Renal cortex interstitium (tissue), 15 donors: ENCODE measurements around the gene FAM124A. TPM values are rescaled to one million over a fixed set of nuclear protein-coding genes. Genes with fewer than 3 reads are reported as not detected.
A peak's percentile ranks its signal among the peaks of the same experiment; 100 is the strongest.

ENCODE experiments used
- DNase-seq, 11 donors: peaks; one replicate each; pipeline ENCODE4 v3.0.0-alpha.2; 2013; ENCODE audit warnings: low read depth in 9 of 11, low spot score in 4 of 11; ENCODE audit errors: extremely low read depth in 1 of 11
- long read RNA-seq, 16 experiments: transcript quantifications; one replicate each; lab custom pipeline, GENCODE V29; 2026
- polyA plus RNA-seq, 3 donors: library from polyadenylated mRNA; unstranded; fragments of 120-200 nt; gene quantifications; one replicate each; pipeline ENCODE4 v1.2.1, GENCODE V29; 2013; ENCODE audit not compliant: insufficient read length in 3 of 3

Gene FAM124A
- polyA plus RNA-seq: 1 to 10 TPM; 4.5 to 5.8 (median 5.3) TPM
- long read RNA-seq, donor 1, full-length matches to known transcripts: 2 of 2 reads
- long read RNA-seq, donor 1, partial matches to known transcripts: 0 of 2 reads
- long read RNA-seq, donor 1, other reads (novel, unspliced or antisense): 0 of 2 reads
- long read RNA-seq, donor 2: 0 reads
- long read RNA-seq, donor 3, full-length matches to known transcripts: 2 of 2 reads
- long read RNA-seq, donor 3, partial matches to known transcripts: 0 of 2 reads
- long read RNA-seq, donor 3, other reads (novel, unspliced or antisense): 0 of 2 reads
- long read RNA-seq, donor 4, full-length matches to known transcripts: 2 of 2 reads
- long read RNA-seq, donor 4, partial matches to known transcripts: 0 of 2 reads
- long read RNA-seq, donor 4, other reads (novel, unspliced or antisense): 0 of 2 reads
- long read RNA-seq, donor 5: 0 reads
- long read RNA-seq, donor 6, full-length matches to known transcripts: 3 of 3 reads
- long read RNA-seq, donor 6, partial matches to known transcripts: 0 of 3 reads
- long read RNA-seq, donor 6, other reads (novel, unspliced or antisense): 0 of 3 reads
- long read RNA-seq, donor 7, full-length matches to known transcripts: 1 of 1 reads
- long read RNA-seq, donor 7, partial matches to known transcripts: 0 of 1 reads
- long read RNA-seq, donor 7, other reads (novel, unspliced or antisense): 0 of 1 reads
- long read RNA-seq, donor 8: 0 reads
- long read RNA-seq, donor 9: 0 reads
- long read RNA-seq, donor 10, full-length matches to known transcripts: 1 of 1 reads
- long read RNA-seq, donor 10, partial matches to known transcripts: 0 of 1 reads
- long read RNA-seq, donor 10, other reads (novel, unspliced or antisense): 0 of 1 reads
- long read RNA-seq, donor 11, full-length matches to known transcripts: 1 of 1 reads
- long read RNA-seq, donor 11, partial matches to known transcripts: 0 of 1 reads
- long read RNA-seq, donor 11, other reads (novel, unspliced or antisense): 0 of 1 reads
- long read RNA-seq, donor 12: 0 reads
- long read RNA-seq, donor 13: 0 reads
- long read RNA-seq, donor 14, full-length matches to known transcripts: 2 of 2 reads
- long read RNA-seq, donor 14, partial matches to known transcripts: 0 of 2 reads
- long read RNA-seq, donor 14, other reads (novel, unspliced or antisense): 0 of 2 reads
- long read RNA-seq, donor 15, full-length matches to known transcripts: 1 of 1 reads
- long read RNA-seq, donor 15, partial matches to known transcripts: 0 of 1 reads
- long read RNA-seq, donor 15, other reads (novel, unspliced or antisense): 0 of 1 reads
- long read RNA-seq, donor 16, full-length matches to known transcripts: 1 of 1 reads
- long read RNA-seq, donor 16, partial matches to known transcripts: 0 of 1 reads
- long read RNA-seq, donor 16, other reads (novel, unspliced or antisense): 0 of 1 reads

GRCh38 chr13:51222037-51222685 is at the start of gene FAM124A:
Gene FAM124A, plus strand, starts transcription at chr13:51222398. Its CDS starts 104 bp downstream, at chr13:51222502.
- peak in 2 of 11 donors; percentile 33 to 59 for DNase-seq

GRCh38 chr13:51175021-51175420 is 47.2 kb upstream of the FAM124A start:
- DNase-seq: no peak

DNA sequence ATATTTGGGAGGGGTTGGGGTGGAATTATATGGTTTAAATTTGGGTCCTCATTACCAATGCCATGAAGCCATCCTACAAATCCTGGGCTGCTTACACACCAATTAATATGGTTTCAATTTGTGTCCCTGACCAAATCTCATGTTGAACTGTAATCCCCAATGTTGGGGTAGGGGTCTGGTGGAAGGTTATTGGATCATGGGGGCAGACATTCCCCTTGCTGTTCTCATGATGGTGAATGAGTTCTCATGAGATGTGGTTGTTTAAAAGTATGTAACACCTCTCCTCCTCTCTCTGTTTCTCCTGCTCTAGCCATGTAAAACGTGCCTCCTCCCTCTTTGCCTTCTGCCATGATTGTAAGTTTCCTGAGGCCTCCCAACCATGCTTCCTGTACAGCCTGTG is 46.6 kb upstream of the FAM124A start:
- no peak for DNase-seq

- DNase-seq: no peak
Measured at GRCh38 chr13:51177188-51177587, 45.0 kb upstream of the FAM124A start.

GRCh38 chr13:51178456-51179074 is 43.6 kb upstream of the FAM124A start:
- no peak for DNase-seq

GRCh38 chr13:51179432-51179971 is 42.7 kb upstream of the FAM124A start:
- DNase-seq: no peak

DNA sequence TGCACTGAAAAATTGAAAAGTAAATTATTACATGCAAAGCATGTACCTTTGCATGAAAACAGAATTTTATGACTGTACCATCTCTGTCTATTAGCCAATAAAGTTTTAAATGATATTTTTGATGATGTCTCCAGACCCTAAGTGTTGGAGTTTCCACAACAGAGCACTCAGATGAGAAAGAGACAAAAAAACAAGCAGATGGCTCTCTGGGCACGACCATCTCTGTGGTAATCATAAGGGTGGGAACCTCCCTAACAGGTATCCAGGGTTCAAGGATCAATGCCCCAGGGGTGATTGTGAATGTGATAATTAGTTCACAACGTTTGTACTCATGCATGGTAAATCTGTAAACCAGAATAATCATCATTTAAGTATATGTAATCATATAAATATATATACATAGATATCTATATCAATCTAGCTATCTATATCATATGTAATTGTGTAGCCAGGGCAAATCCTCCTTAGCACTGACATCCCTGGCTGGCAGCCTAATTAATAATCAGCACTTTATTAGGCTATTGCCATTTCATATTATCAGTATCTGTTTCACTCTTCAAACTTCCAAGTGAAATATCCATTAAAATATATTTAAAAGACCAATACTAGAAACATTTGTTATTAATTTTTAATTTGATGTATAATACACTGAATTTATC is 41.2 kb upstream of the FAM124A start:
- no peak for DNase-seq

GRCh38 chr13:51181786-51182383 is 40.3 kb upstream of the FAM124A start:
- no peak for DNase-seq

- DNase-seq: no peak
Measured at GRCh38 chr13:51191743-51192142, 30.5 kb upstream of the FAM124A start.

GRCh38 chr13:51192348-51192747 is 29.9 kb upstream of the FAM124A start:
- no peak for DNase-seq

GRCh38 chr13:51193387-51193786 is 28.8 kb upstream of the FAM124A start:
- no peak for DNase-seq

- no peak for DNase-seq
Measured at GRCh38 chr13:51194942-51195341, 27.3 kb upstream of the FAM124A start.

GRCh38 chr13:51201886-51202285 is 20.3 kb upstream of the FAM124A start:
- DNase-seq: no peak

DNA sequence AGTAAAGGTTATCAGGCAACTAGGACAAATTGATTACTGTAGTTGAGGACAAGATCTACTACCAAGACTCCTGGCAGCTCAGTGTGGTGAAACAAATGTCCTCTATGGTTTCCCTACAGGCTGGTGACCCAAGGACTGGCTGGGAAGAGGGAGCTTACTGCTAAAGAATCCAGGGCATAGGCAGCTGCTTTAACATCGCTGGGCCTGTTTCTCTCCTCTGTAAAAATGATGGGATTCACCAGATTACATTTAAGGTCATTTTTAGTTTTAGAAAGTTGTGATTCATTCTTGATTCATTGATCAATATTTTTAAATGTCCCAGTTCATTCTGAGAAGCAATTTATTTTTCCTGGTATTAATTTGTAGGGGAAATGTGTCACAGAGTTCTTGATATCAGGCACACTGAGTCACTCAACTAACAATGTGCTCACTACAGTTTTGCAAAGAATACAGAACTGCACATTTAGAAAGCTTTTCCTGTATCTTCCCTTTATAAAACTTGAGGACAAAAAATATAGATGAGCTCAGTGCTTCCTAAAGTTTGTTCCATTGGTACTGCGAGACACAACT is 19.6 kb upstream of the FAM124A start:
- DNase-seq: no peak

GRCh38 chr13:51206584-51206983 is 15.6 kb upstream of the FAM124A start:
- no peak for DNase-seq

GRCh38 chr13:51207881-51208280 is 14.3 kb upstream of the FAM124A start:
- DNase-seq: no peak

DNA sequence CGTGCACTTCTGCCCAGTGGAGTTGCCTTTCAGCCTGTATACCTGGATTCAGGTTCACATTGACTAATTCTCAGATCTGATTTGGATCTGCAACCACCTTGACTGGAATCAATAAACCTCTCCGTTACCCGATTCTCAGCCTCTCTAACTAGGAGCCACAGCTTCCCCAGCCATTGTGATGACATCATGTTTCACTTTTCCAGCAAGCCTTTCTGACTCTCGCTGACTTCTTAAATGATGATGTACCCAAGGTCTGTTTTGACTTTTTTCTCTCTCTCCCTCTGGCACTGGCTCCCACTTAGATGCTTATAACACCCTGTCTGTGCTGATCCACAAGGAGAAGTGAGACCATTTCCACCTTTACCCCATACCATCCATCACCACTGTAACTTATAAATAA is 13.5 kb upstream of the FAM124A start:
- no peak for DNase-seq
